Keratinocyte (primary cell): ENCODE measurements around the gene TMEM109. TPM values are rescaled to one million over a fixed set of nuclear protein-coding genes. Genes with fewer than 3 reads are reported as not detected.

Experiments used
- DNase-seq: peaks from one replicate; pipeline ENCODE4 v3.0.0-alpha.2; 2011; ENCODE audit warnings: low read depth, missing footprints, low spot score
- FAIRE-seq: peaks from 2 replicates; lab custom pipeline; 2011; peaks lifted over from hg19 to GRCh38; lab: Jason Lieb, UNC
- H2AFZ ChIP-seq: 2 replicates; pipeline ENCODE4 v1.6.0; 2012; ENCODE audit warnings: low read length, control low read depth, inconsistent platforms; ENCODE audit not compliant: control insufficient read depth
- H3K27ac ChIP-seq: 2 replicates; pipeline ENCODE4 v1.5.1; 2011; ENCODE audit warnings: low read length; ENCODE audit not compliant: control insufficient read depth, insufficient read depth
- H3K27me3 ChIP-seq: 3 replicates; pipeline ENCODE4 v1.6.0; 2011; ENCODE audit warnings: low read length; ENCODE audit not compliant: control insufficient read depth, insufficient read depth; ENCODE audit errors: extremely low read depth
- H3K36me3 ChIP-seq, 2 experiments: 2 replicates in 1 of 2; 3 replicates in 1 of 2; pipeline ENCODE4 v1.5.1; 2011; ENCODE audit warnings: low read length in 2 of 2, mild to moderate bottlenecking in 1 of 2; ENCODE audit not compliant: control insufficient read depth in 2 of 2, insufficient read depth in 2 of 2; ENCODE audit errors: extremely low read depth in 1 of 2
- H3K4me1 ChIP-seq: 3 replicates; pipeline ENCODE4 v1.5.1; 2011; ENCODE audit warnings: low read length; ENCODE audit not compliant: control insufficient read depth, insufficient read depth; ENCODE audit errors: extremely low read depth
- H3K4me2 ChIP-seq: 3 replicates; pipeline ENCODE4 v1.6.0; 2011; ENCODE audit warnings: low read depth, low read length; ENCODE audit not compliant: control insufficient read depth, insufficient read depth; ENCODE audit errors: extremely low read depth
- H3K4me3 ChIP-seq, 3 experiments: fragments of 200-600 bp in 1 of 3; sonication (generic) in 1 of 3; 2 replicates in 2 of 3; 3 replicates in 1 of 3; pipeline ENCODE4 v1.5.1; 2011 to 2016; ENCODE audit warnings: low read length in 3 of 3, mild to moderate bottlenecking in 3 of 3, control low read depth in 2 of 3, inconsistent platforms in 1 of 3, low read depth in 1 of 3, mixed read lengths in 1 of 3, mixed run types in 1 of 3, moderate library complexity in 1 of 3; ENCODE audit not compliant: control insufficient read depth in 2 of 3, insufficient read depth in 2 of 3; ENCODE audit errors: extremely low read depth in 1 of 3
- H3K79me2 ChIP-seq: 2 replicates; pipeline ENCODE4 v1.6.0; 2012; ENCODE audit warnings: low read length; ENCODE audit not compliant: control insufficient read depth, insufficient read depth
- H3K9ac ChIP-seq: 3 replicates; pipeline ENCODE4 v1.6.0; 2011; ENCODE audit warnings: low read length; ENCODE audit not compliant: control insufficient read depth, insufficient read depth; ENCODE audit errors: extremely low read depth
- H3K9me1 ChIP-seq: 3 replicates; pipeline ENCODE4 v1.6.0; 2011; ENCODE audit warnings: low read length; ENCODE audit not compliant: control insufficient read depth, insufficient read depth; ENCODE audit errors: extremely low read depth
- H3K9me3 ChIP-seq: 2 replicates; pipeline ENCODE4 v1.5.1; 2012; ENCODE audit warnings: low read depth, low read length; ENCODE audit not compliant: control insufficient read depth
- H4K20me1 ChIP-seq: 3 replicates; pipeline ENCODE4 v1.6.0; 2011; ENCODE audit warnings: low read length; ENCODE audit not compliant: control insufficient read depth, insufficient read depth; ENCODE audit errors: extremely low read depth
- CTCF ChIP-seq, 3 experiments: IDR thresholded peaks in 1 of 3; conservative IDR thresholded peaks in 1 of 3; optimal IDR thresholded peaks in 1 of 3; 2 replicates in 2 of 3; 3 replicates in 1 of 3; pipeline versions ENCODE3 to v1.5.1; 2011; ENCODE audit warnings: low read length in 3 of 3, mild to moderate bottlenecking in 3 of 3, moderate library complexity in 2 of 3, control low read depth in 1 of 3, inconsistent platforms in 1 of 3; ENCODE audit not compliant: insufficient read depth in 2 of 3; ENCODE audit errors: extremely low read depth in 1 of 3
- EZH2 ChIP-seq: IDR thresholded peaks from one replicate; pipeline ENCODE4 v1.6.1; 2012; ENCODE audit warnings: inconsistent platforms, mild to moderate bottlenecking, low read length, moderate library complexity
- dilution Hi-C: fragments of 300-500 bp; cut with MboI; formaldehyde crosslinking; loops from one replicate; pipeline ENCODE4 v1.7.0; 2020; ENCODE audit warnings: low sequenced_read_pairs; ENCODE audit not compliant: extremely low pct_ligation_motif_present
- polyA minus RNA-seq, 3 experiments: library from RNA; depleted of rRNA, polyadenylated mRNA; stranded (reverse); fragments of >200 nt; gene quantifications; 1 replicate in 1 of 3; 2 replicates in 1 of 3; 3 replicates in 1 of 3; pipeline ENCODE4 v1.2.3, GENCODE V29; 2011
- polyA plus RNA-seq, 5 experiments: library from polyadenylated mRNA; depleted of rRNA in 3 of 5; stranded (reverse) in 3 of 5; stranded (forward) in 1 of 5; unstranded in 1 of 5; fragments of >200 nt; gene quantifications; 1 replicate in 1 of 5; 2 replicates in 3 of 5; 3 replicates in 1 of 5; pipeline versions ENCODE4 v1.2.1 to v1.2.3, GENCODE V29; 2011 to 2012; ENCODE audit warnings: missing spikeins in 2 of 5, low read depth in 1 of 5, low replicate concordance in 1 of 5

The TMEM109 gene
- 19.0 to 42.3 TPM (median 25.2 TPM) in 3 replicates for polyA plus RNA-seq
- 3.0 TPM for polyA plus RNA-seq (2011; ENCODE audit: low read depth)
- 25.2 and 30.7 TPM in 2 replicates for polyA plus RNA-seq (2011; cell fraction: cytosol; rRNA removed)
- polyA plus RNA-seq (2011; cell fraction: nucleus; rRNA removed): 61.2 and 75.2 TPM in 2 replicates
- 40.9 and 55.3 TPM in 2 replicates for polyA plus RNA-seq (2012; ENCODE audit: low replicate concordance)
- 20.4 to 81.9 TPM (median 21.7 TPM) in 3 replicates for polyA minus RNA-seq
- 19.2 TPM for polyA minus RNA-seq (2011; cell fraction: cytosol; rRNA and poly(A)+ RNA removed)
- 21.9 and 25.1 TPM in 2 replicates for polyA minus RNA-seq (2011; cell fraction: nucleus; rRNA and poly(A)+ RNA removed)

DNA sequence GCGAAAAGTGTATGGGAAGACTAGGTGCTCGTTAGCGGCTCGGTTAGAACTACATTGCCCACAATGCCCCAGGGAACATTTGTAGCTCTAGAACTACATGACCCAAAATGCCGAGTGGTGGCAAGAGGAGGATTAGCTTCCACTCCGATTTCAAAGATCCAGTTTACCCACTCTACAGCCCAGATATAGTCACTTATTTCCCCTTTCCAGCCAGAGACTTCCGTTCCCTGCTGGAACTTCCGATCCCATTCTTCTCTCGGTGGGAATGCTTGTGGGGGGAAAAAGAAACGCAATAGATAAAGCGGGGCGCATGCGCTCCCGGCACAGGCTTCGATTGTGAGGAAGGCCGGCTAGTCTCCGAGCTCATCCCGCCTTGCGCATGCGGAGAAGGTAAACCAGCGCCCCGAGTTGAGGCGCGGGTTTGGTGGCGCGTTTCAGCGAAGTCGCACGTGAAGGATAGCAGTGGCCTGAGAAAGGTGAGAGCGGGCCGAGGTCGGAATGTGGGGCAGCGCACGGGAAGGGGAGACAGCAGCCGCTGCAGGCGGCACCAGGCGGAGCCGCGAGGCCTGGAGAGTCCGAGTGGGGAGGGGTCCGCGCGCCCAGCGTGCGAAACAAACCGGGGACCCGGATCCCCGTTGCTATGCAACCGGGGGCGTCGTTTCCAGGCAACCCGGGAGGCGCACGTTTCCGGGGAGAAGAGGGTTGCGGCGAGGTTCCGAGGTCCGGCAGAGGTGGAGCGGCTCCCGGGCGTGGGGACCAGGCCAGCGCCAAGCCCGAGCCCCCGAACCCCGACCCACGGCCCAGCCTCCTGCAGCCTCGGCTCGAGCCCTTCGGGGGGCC lies at the start of gene TMEM109:
Gene TMEM109, plus strand, starts transcription at position 366 of the 840 bp plus-strand sequence. CDS start 5,536 bp downstream, outside the sequence.
- FAIRE-seq (peak; percentile 62), DNase-seq (no peak)
- peak within 1 kb of the TSS; percentile 83 for H2AFZ ChIP-seq
- H3K9ac ChIP-seq: peak within 1 kb of the TSS; percentile 77
- no peaks in the 10 kb centered on the region for H3K36me3 ChIP-seq
- peaks cover 30% of the 10 kb centered on the region for H3K79me2 ChIP-seq
- no peaks in the 10 kb centered on the region for H3K27me3 ChIP-seq
- peaks cover 45% of the 10 kb centered on the region for H3K4me1 ChIP-seq
- TF ChIP-seq EZH2 (no peak), CTCF (optimal IDR thresholded peaks at IDR 0.05 in 1 of 3, IDR thresholded peaks at IDR 0.05 in 1 of 3, conservative IDR thresholded peaks at IDR 0.05 in 1 of 3; ENCODE audit: extremely low read depth in 1 of 3, insufficient read depth in 2 of 3, low read length in 3 of 3) (no peak)
- dilution Hi-C loops: no loop called here
- H3K9me1 ChIP-seq: peaks cover 2% of the 10 kb centered on the region
- H3K27ac ChIP-seq: peak within 1 kb of the TSS; percentile 81
- H3K4me3 ChIP-seq: peak within 1 kb of the TSS; percentile 65 to 85 (median 75)
- H3K4me2 ChIP-seq: peak within 1 kb of the TSS; percentile 71
- no peaks in the 10 kb centered on the region for H3K9me3 ChIP-seq
- H4K20me1 ChIP-seq: no peaks in the 10 kb centered on the region

GRCh38 chr11:60864856-60865513 lies 49.0 kb upstream of the TMEM109 start:
- Histone ChIP-seq H3K9ac (no peak overlapping the region), H4K20me1 (no peaks in the 10 kb centered on the region)

More at GRCh38 chr11:60864856-60865513, 49.0 kb upstream of the TMEM109 start:
- no peak for TF ChIP-seq CTCF (optimal IDR thresholded peaks at IDR 0.05 in 1 of 3, IDR thresholded peaks at IDR 0.05 in 1 of 3, conservative IDR thresholded peaks at IDR 0.05 in 1 of 3; ENCODE audit: extremely low read depth in 1 of 3, insufficient read depth in 2 of 3, low read length in 3 of 3)
- no peak for TF ChIP-seq EZH2
- DNase-seq (no peak), FAIRE-seq (no peak)
- Histone ChIP-seq H3K79me2 (no peaks in the 10 kb centered on the region), H3K4me2 (no peak overlapping the region), H2AFZ (no peak overlapping the region), H3K27ac (no peak overlapping the region), H3K4me1 (no peaks in the 10 kb centered on the region), H3K9me1 (no peaks in the 10 kb centered on the region), H3K9me3 (no peaks in the 10 kb centered on the region), H3K27me3 (no peaks in the 10 kb centered on the region), H3K36me3 (no peaks in the 10 kb centered on the region), H3K4me3 (no peak overlapping the region)
- dilution Hi-C loops: no loop called here
